Anterior cingulate cortex (tissue), 58 donors: ENCODE measurements around the gene PLCXD3.
"Not testable (repeated sequence)": the region's sequence is repeated elsewhere in the genome, so short reads cannot be mapped to it uniquely, and the experiment has no call there.

Source experiments
- DNase-seq, 58 donors: peaks; one replicate each; lab custom pipeline; 2025; lab: John Stamatoyannopoulos, UW

PLCXD3 gene

DNA sequence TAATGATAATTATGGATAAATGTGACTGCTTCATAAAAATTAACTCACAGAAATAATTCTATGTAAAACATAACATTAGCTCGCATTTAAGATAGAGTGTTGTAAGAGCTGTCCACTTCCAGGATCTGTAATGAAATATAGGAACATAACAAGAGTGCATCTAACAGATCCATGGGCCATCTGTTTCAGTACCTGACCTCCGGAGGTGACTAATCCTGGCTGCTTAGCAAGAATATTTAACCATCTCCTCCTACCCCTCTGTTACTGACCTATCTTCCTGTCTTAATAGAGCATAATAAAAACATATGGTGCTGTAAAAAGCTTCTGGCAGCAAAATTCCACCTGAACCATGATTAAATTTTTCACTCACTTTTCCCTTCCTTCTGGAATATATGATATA, 7.1 kb downstream of the PLCXD3 start:
- no peak for DNase-seq

DNA sequence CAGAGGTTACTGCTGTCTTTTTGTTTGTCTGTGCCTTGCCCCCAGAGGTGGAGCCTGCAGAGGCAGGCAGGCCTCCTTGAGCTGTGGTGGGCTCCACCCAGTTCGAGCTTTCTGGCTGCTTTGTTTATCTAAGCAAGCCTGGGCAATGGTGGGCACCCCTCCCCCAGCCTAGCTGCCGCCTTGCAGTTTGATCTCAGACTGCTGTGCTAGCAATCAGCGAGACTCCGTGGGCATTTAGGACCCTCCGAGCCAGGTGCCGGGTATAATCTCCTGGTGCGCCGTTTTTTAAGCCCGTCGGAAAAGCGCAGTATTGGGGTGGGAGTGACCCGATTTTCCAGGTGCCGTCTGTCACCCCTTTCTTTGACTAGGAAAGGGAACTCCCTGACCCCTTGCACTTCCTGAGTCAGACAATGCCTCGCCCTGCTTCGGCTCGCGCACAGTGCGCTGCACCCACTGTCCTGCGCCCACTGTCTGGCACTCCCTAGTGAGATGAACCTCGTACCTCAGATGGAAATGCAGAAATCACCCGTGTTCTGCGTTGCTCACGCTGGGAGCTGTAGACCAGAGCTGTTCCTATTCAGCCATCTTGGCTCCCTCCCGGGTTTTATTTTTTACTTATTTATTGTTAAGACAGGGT, 16.8 kb downstream of the PLCXD3 start:
- not testable (repeated sequence) for DNase-seq

DNA sequence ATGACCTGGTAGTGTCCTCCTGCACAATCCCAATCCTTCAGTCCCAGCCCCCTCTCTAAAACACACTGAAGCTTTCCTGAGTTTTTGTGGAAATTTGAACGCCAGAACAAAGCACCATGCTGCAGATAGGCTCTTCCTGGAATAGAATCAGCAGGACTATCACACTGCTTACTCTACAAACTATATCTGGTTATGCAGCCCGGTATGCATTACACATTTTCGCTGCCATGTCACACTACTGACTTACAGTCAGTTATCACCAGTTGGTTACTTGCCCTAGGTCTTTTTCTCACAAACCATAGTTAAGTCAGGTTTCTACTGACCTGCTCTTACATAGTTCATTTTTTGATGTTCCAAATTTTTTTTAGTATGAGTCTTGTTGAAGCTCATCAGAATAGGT, 24.9 kb downstream of the PLCXD3 start:
- no peak for DNase-seq

DNA sequence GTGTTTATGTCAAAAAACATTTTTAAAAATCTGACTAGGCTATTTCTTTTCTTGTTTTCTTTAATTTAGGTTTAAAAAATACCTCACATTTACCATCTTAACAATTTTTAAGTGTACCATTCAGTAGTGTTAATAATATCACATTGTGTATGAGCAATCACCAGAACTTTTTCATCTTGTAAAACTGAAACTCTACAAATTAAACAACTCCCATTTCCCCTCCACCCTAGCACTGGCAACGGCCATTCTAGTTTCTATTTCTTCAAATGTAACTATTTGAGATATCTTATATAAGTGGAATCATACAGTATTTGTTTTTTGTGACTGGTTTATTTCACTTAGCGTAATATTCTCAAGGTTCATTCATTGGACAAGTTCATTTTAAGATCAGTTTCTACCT, 27.7 kb downstream of the PLCXD3 start:
- no peak for DNase-seq

DNA sequence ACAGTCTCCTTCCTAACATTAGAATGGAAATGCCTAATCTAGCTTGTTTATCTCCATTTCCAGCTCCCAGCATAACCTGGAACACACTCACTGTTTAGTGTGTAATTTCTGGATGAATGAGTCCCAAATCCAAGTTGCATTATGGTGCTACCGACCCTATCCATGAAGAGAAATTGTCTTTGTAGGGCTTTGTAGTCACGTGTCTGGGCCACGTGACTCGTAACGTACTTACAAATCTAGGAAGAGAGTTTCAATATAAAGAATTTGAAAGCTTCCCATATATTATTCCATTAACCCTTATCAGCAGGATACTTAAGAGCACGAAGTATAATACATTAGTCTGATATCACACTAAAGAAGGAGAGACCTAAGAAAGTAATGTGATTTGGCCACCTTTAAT, 28.2 kb downstream of the PLCXD3 start:
- DNase-seq: no peak

DNA sequence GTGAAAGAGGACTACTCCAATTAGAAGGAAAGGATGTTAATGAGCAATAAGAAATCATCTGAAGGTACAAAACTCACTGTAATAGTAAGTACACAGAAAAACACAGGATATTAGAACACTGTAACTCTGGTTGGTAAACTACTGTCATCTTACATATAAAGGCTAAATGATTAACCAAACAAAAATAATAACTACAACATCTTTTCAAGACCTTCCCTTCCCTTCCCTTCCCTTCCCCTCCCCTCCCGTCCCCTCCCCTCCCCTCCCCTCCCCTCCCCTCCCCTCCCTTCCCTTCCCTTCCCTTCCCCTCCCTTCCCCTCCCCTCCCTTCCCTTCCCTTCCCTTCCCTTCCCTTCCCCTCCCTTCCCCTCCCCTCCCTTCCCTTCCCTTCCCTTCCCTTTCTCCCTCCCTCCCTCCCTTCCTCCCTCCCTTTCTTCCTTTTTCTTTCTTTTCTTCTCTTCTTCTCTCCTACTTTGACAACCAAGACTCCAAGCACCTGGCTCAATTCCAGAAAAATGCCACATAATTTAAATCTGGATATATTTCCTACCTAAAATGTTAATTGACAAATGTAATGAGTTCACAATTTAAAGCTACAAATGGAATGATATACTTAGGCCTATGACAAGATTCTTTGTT, 38.7 kb downstream of the PLCXD3 start:
- DNase-seq: not testable (repeated sequence)

DNA sequence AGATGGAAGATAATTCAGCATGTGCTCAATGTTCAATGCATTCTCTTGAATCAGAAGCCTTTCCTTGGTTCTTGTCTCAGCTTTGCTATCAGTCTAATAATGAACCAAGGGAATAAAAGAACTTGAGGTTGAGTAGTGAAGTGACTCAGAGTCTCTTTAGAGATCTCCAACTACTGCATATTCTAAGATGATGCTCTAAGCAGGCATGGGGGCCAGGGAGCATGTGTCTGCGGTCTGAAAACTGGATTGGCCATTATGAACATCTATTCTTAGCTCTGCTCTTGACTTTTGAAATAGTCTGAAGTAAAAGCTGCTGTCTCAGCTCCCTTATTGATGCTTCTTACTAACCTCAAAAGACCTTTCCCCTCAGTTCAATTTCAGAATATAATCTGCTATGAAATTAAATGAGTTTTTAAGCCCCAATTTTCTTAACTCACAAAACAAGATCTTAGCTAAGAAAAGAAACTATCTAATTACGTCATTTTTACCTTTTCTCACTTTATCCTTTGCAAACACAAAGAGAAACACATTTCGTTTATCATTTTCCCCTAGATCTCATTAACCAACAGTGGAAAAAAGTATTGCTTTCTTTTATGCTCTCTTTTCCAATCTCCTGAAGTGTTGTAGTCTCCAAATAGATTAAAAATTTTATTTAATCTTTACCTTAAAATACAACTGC, 44.8 kb downstream of the PLCXD3 start:
- DNase-seq: no peak

DNA sequence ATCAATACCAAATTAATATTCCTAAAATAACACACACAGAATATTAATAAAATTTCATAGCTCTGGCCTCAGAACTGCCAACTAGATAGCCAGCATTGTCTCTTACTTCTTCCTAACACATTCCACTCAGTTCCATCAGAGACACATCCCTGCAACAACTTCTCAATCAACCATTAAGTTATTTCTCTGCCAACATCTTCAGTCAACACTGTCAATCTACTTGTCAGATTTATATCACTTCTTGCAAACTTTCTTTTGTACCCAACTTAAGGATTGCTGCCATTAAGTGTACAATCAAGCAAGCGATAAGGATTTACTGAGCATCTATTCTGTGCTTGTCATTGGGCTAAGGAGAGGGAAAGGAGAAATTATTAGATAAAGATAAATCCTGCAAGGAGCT, 50.8 kb downstream of the PLCXD3 start:
- DNase-seq: no peak

DNA sequence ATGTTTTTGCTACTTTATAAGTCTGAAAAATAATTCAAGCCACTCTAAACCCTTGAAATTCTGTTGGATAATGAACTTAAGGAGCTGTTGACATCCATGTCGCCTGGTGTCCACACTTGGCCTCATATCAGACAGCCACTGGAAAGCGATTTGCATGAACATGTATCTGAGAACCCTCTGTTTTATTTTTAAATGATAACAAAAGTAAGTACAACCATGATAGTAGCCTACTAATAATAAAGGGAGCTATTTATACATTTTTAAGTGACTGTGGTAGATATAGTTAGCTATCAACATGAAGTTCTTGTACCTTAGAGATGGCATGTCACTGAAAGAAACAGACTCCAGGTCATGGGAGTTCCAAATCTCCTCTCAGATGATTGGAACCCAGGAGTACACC, 53.3 kb downstream of the PLCXD3 start:
- DNase-seq: no peak

DNA sequence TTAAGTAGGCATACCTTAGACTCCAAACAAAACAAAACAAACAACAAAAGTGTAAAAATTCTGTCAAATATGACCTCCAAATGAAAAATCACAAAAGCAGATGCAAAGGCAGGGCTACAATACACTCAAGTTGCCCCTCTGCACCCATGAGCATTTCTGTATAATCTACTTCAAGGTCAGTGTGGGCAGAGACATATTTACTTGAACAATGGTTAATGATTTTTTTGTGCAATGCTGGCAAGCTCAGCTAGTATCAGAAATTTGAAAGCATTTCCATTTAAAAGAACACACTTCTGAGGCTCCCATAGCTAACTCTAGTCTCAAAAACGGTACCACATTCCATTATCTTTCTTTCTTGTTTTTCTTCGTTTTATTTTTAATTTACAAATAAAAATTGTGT, 57.9 kb downstream of the PLCXD3 start:
- no peak for DNase-seq

DNA sequence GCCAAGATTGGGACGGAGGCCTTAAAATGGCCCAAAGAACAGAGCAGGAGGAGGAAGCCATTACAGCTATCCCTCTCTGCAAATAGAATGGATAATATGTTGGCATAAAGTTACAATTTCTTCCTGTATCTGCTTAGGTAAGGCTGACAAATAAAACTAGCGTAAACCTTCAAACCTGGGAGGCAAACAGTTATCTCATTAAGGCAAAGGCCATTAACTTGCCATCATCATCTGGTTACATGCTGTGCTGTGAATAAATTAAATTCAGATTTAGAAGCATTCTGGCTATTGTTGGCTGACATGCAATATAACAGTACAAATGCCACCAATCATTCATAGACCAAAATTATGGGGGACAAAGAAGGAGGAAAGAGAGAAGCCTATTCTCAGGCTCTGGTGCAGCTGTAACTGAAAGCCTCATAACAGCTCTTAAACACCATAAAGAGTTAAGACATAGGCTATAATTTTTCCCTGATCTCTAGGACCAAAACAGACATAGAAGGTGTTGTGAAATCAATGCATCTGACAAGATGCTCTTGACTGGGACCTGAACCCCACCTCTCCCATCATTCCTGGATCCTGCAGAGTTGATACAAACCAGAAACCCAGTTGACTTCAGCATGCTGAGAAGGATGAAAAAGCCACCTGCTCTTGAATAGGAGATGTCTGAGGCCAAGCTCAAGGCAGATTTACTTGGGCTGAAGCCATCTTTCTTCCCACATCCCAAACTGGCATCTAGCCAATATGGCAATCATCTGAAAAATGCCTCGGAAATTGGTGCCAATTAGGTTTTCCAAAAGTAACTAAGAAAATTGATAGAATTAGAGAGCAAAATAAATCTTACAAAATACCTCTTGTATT, 62.5 kb downstream of the PLCXD3 start:
- no peak for DNase-seq

DNA sequence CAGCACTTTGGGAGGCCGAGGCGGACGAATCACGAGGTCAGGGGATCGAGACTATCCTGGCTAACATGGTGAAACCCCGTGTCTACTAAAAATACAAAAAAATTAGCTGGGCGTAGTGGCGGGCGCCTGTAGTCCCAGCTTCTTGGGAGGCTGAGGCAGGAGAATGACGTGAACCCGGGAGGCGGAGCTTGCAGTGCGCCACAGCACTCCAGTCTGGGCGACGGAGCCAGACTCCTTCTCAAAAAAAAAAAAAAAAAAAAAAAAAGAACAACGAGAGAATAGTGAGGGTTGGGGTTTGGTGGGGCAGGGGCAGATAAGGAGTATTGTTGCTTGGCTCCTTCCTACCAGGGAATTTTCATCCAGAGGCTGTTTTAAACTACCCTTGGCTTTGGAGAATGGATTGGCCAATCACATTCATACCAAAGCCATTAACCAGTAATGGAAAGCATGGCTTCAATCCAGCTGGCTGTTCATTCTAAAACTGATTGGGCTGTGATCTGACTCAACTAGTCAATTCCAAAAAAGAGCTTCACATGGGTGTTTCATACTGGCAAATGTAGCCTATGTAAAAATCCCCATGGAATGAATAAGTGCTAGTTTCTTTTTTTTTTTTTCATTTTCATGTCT, 64.4 kb downstream of the PLCXD3 start:
- no peak for DNase-seq

DNA sequence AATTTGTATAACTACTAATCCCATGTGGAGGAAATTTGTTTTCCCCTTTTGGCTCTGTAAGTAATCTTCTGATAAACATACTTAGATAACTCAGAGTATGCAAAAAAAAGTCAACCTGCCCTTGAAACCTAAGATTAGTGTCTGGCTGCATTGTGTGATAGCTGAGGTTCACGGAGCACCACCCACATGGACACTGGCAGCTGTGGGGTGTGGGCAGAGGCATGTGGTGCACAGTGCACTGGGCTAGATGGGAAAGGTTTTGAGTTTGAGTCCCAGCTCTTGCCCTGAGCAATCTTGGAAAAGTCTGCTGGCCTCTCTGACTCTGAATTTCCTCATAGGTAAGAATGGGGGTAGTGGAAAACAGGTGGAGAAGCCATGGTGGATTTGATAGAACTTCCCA, 75.1 kb downstream of the PLCXD3 start:
- DNase-seq: no peak

DNA sequence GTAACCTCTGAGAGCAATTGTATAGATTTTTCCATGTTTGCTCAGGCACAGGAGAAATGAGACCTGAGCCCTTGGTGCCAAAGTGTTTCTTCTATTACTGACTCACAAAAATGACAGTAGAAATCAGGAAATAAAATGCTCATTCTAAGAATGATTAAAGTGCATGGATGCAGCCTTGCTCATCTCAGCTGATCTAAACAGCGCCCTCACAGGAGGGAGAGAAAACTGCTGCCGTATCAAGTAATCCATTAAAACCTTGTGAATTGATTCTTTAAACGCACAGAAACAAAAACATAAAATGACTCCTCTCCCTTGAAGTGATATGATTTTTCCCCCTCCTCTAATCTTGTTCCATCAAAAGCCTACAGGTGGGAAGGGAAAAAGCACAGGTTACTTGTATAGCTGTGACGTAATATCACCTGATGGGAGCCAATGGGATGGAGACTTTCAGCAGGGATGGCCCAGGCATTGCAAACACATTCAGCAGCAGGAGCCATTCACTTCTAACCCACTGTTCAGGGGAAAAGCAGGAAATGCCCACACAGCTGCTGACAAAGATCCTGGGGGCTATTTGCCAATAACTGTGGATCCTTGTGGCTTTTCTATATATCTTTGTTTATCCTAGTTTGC, 76.7 kb downstream of the PLCXD3 start:
- no peak for DNase-seq

DNA sequence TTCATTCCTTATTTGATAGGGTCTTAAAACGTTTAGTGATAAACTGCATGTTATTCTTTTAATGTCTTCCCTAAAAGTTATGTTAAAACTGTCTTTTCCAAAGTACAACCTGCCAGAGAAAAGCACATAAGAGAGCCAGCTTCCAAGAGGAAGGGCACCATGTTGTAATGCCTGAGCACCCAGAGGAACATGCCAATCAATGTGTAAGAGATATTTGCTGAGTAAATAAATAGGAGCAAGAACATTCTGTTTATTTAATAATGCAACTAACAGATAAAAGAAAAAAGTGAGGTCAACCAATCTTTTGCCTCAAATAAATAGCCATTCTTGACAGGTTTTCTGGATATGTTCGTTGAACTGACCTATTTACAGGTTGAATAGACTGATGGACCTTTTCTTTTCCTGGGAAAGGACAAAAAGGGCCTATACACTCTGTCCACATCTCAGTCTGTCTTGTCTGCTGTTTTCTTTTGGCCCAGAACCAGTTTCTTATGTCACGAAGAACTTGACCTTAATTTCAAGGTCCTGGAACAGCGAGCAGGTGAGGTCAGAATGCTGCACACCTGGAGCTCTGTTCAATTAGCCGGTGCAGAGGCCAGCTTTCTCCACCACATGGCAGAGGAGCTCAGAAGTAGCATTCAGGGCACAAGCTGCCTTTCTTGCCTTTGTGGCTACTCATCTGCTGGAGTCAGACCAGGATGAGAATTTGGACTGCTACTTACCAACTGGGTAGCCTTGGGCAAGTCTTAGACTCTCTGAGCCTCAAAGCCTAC, 77.7 kb downstream of the PLCXD3 start:
- DNase-seq: no peak

DNA sequence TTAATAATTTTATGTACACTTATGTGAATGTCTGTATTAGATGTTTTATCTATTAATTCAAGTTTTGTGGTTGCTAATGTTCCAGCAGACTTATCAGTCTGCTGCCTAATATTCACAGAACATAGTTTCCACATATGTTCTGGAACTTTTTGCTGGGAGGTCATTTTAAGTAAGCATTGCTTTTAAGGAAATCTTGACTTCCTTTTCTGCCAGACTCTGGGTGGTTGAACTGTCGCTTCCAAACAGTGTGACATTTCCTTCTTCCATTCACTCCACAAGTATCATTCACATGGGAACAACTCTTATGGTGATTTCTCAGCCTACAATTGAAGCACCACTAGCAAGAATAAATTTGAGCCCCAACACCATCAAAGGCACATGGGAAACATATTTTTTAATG, 82.9 kb downstream of the PLCXD3 start:
- DNase-seq: no peak

DNA sequence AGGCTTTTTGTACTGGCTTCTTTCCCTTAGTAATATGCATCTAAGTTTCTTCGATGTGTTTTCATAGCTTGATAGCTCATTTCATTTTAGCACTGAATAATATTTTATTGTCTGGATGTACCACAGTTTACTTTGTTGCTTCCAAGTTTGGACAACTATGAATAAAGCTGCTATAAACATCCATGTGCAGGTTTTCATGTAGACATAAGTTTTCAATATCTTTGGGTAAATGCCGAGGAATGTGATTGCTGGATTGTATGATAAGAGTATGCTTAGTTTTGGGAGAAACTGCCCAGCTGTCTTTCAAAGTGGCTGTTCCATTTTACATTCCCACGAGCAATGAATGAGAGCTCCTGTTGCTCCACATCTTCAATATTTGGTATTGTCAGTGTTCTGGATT, 84.7 kb downstream of the PLCXD3 start:
- no peak for DNase-seq

DNA sequence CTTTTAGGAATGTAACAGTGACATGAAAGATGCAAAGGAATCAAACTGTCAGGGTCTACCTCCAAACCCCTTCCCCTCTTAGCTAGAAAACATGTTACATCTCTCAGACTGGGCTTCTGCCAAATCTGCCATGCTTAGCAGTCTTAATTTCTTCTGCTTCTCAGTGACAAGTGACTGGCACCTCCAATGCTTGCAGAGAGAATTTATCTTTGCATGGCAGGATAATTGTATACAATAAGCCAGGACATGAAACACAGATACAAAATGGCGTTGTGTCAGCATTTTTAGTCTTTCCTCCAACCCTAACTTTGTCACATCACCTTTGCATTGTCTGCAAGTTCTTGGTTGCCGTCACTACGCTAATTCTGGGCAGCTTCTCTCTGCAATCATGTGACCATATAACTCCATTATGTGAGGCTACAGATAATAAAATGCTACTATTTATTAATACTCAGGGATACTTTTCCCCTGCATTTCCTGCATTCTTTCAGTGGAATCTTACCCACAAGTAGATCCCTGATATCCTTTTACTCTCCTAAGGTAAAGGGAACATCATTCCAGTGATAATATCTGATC, 89.8 kb downstream of the PLCXD3 start:
- DNase-seq: no peak
